KMS-11 (cell line): ENCODE results near the gene SLC24A3.

Experiments used
- H2AFZ ChIP-seq: fragments of 200-600 bp; sonication (generic); 2 replicates; pipeline ENCODE4 v1.6.1; 2016; ENCODE audit warnings: antibody characterized with exemption, mixed run types, low read depth
- H3K27ac ChIP-seq: fragments of 200-600 bp; sonication (generic); 2 replicates; pipeline ENCODE4 v1.6.1; 2016; ENCODE audit warnings: mild to moderate bottlenecking, mixed run types
- H3K27me3 ChIP-seq: fragments of 200-600 bp; sonication (generic); 2 replicates; pipeline ENCODE4 v1.6.1; 2017; ENCODE audit warnings: mild to moderate bottlenecking, low read depth, mixed run types, moderate library complexity; ENCODE audit not compliant: insufficient read depth
- H3K36me3 ChIP-seq: fragments of 200-600 bp; sonication (generic); 2 replicates; pipeline ENCODE4 v1.6.1; 2017; ENCODE audit warnings: mild to moderate bottlenecking, mixed run types; ENCODE audit not compliant: insufficient read depth
- H3K4me1 ChIP-seq: fragments of 200-600 bp; sonication (generic); 2 replicates; pipeline ENCODE4 v1.6.1; 2016; ENCODE audit warnings: mild to moderate bottlenecking, low read depth, mixed run types; ENCODE audit not compliant: poor library complexity, severe bottlenecking
- H3K4me2 ChIP-seq: fragments of 200-600 bp; sonication (generic); 2 replicates; pipeline ENCODE4 v1.7.0; 2016; ENCODE audit warnings: mild to moderate bottlenecking, mixed run types
- H3K4me3 ChIP-seq: fragments of 200-600 bp; sonication (generic); IDR thresholded peaks from 2 replicates; pipeline ENCODE4 v1.6.1; 2017; ENCODE audit warnings: low read depth, low read length, mixed read lengths; ENCODE audit not compliant: insufficient read depth
- H3K79me2 ChIP-seq: fragments of 200-600 bp; sonication (generic); 2 replicates; pipeline ENCODE4 v1.6.1; 2016; ENCODE audit warnings: low read depth, mixed run types; ENCODE audit not compliant: insufficient read depth
- H3K9ac ChIP-seq: fragments of 200-600 bp; sonication (generic); 2 replicates; pipeline ENCODE4 v1.6.1; 2016; ENCODE audit warnings: mild to moderate bottlenecking, mixed run types
- H4K20me1 ChIP-seq: fragments of 200-600 bp; sonication (generic); 2 replicates; pipeline ENCODE4 v1.6.1; 2016; ENCODE audit warnings: mild to moderate bottlenecking, mixed run types; ENCODE audit not compliant: insufficient read depth
- CTCF ChIP-seq: fragments of 200-600 bp; sonication (generic); conservative IDR thresholded peaks from 2 replicates; pipeline ENCODE4 v1.6.1; 2017; ENCODE audit warnings: low read depth, mild to moderate bottlenecking, antibody characterized with exemption, low read length, moderate library complexity, mixed read lengths

SLC24A3 gene

GRCh38 chr20:19699180-19699971, 486.9 kb downstream of the SLC24A3 start:
- H4K20me1 ChIP-seq = no peaks in the 10 kb centered on the region
- H3K9ac ChIP-seq = no peak overlapping the region
- H3K27me3 ChIP-seq = no peaks in the 10 kb centered on the region
- no peaks in the 10 kb centered on the region for H3K4me1 ChIP-seq
- no peak overlapping the region for H3K27ac ChIP-seq
- no peak overlapping the region for H3K4me3 ChIP-seq
- H3K36me3 ChIP-seq = no peaks in the 10 kb centered on the region
- TF ChIP-seq CTCF = no peak
- H3K4me2 ChIP-seq = no peak overlapping the region
- no peaks in the 10 kb centered on the region for H3K79me2 ChIP-seq
- no peak overlapping the region for H2AFZ ChIP-seq

GRCh38 chr20:19701429-19701828, 489.0 kb downstream of the SLC24A3 start:
- Histone ChIP-seq H2AFZ (no peak overlapping the region), H3K27ac (no peak overlapping the region), H3K4me3 (no peak overlapping the region), H3K79me2 (no peaks in the 10 kb centered on the region), H3K4me1 (no peaks in the 10 kb centered on the region), H3K27me3 (no peaks in the 10 kb centered on the region), H3K36me3 (no peaks in the 10 kb centered on the region), H3K4me2 (no peak overlapping the region), H4K20me1 (no peaks in the 10 kb centered on the region), H3K9ac (no peak overlapping the region)
- TF ChIP-seq CTCF = no peak

GRCh38 chr20:19706463-19706862, 494.0 kb downstream of the SLC24A3 start:
- no peak overlapping the region for H3K9ac ChIP-seq
- H3K4me2 ChIP-seq = no peak overlapping the region

GRCh38 chr20:19709635-19710335, 497.3 kb downstream of the SLC24A3 start:
- Histone ChIP-seq H4K20me1 (no peaks in the 10 kb centered on the region), H3K27ac (no peak overlapping the region), H3K36me3 (no peaks in the 10 kb centered on the region), H3K4me3 (no peak overlapping the region), H2AFZ (no peak overlapping the region), H3K4me2 (no peak overlapping the region), H3K9ac (no peak overlapping the region), H3K4me1 (peaks cover 15% of the 10 kb centered on the region), H3K27me3 (no peaks in the 10 kb centered on the region), H3K79me2 (no peaks in the 10 kb centered on the region)
- TF ChIP-seq CTCF = no peak

More at GRCh38 chr20:19706463-19706862, 494.0 kb downstream of the SLC24A3 start:
- H4K20me1 ChIP-seq = no peaks in the 10 kb centered on the region
- H3K4me1 ChIP-seq = peaks cover 15% of the 10 kb centered on the region
- H3K79me2 ChIP-seq = no peaks in the 10 kb centered on the region
- H3K36me3 ChIP-seq = no peaks in the 10 kb centered on the region
- no peaks in the 10 kb centered on the region for H3K27me3 ChIP-seq
- H3K27ac ChIP-seq = no peak overlapping the region
- H2AFZ ChIP-seq = no peak overlapping the region
- no peak for TF ChIP-seq CTCF
- no peak overlapping the region for H3K4me3 ChIP-seq
